IMR-90 (cell line): Measurements from ENCODE around the gene USP36. TPM values are rescaled to one million over a fixed set of nuclear protein-coding genes. Genes with fewer than 3 reads are reported as not detected.

Source experiments
- ATAC-seq: fragments of 200-7000 bp; cut with Tn5 transposase; 2 replicates; pipeline ENCODE4 v1.9.1; 2020; ENCODE audit warnings: low read depth, mild to moderate bottlenecking, moderate library complexity
- BruUV-seq: library from RNA; stranded (reverse); fragments of 400-500 nt; replicated peaks from 2 replicates; lab custom pipeline; 2021; lab: Mats Ljungman, UMichigan
- CTCF ChIA-PET: fragments of 300-600 bp; formaldehyde crosslinking; extraction: SDS; loops from one replicate; lab custom pipeline; 2021; ENCODE audit warnings: antibody characterized with exemption; lab: Yijun Ruan, JAX
- POLR2A ChIA-PET: fragments of 300-600 bp; sonication (Branson Sonifier 250); formaldehyde crosslinking; loops from one replicate; lab custom pipeline; 2022; ENCODE audit warnings: antibody characterized with exemption; ENCODE audit not compliant: unreplicated experiment; lab: Charles Lee
- DNase-seq: peaks from one replicate; pipeline ENCODE4 v3.0.0; 2013
- H2AFZ ChIP-seq: replicated peaks from 2 replicates; pipeline ENCODE3; 2013; ENCODE audit warnings: low read length, mild to moderate bottlenecking; ENCODE audit not compliant: poor library complexity
- H2AK5ac ChIP-seq: 2 replicates; pipeline ENCODE4 v1.6.1; 2013; ENCODE audit warnings: low read depth, low read length, inconsistent platforms
- H2AK9ac ChIP-seq: replicated peaks from 2 replicates; pipeline ENCODE3; 2013; ENCODE audit warnings: mild to moderate bottlenecking, low read depth, low read length, moderate library complexity; ENCODE audit not compliant: poor library complexity
- H2BK120ac ChIP-seq: 2 replicates; pipeline ENCODE4 v1.6.1; 2013; ENCODE audit warnings: low read depth, low read length, inconsistent platforms
- H2BK15ac ChIP-seq: 3 replicates; pipeline ENCODE4 v1.6.1; 2013; ENCODE audit warnings: low read depth, low read length, inconsistent platforms
- H2BK20ac ChIP-seq: 2 replicates; pipeline ENCODE4 v1.6.1; 2013; ENCODE audit warnings: low read depth, mild to moderate bottlenecking, inconsistent platforms, low read length, moderate library complexity
- H2BK5ac ChIP-seq: 2 replicates; pipeline ENCODE4 v1.6.1; 2013; ENCODE audit warnings: mild to moderate bottlenecking, low read depth, low read length, inconsistent platforms; ENCODE audit not compliant: poor library complexity, severe bottlenecking
- H3K14ac ChIP-seq: replicated peaks from 2 replicates; pipeline ENCODE4 v1.6.1; 2013; ENCODE audit warnings: low read depth, low read length, inconsistent platforms
- H3K18ac ChIP-seq: 2 replicates; pipeline ENCODE4 v1.6.1; 2013; ENCODE audit warnings: low read depth, low read length, control low read depth
- H3K23ac ChIP-seq: 2 replicates; pipeline ENCODE4 v1.6.1; 2013; ENCODE audit warnings: low read depth, low read length, inconsistent platforms
- H3K27ac ChIP-seq: 2 replicates; pipeline ENCODE4 v1.5.1; 2013; ENCODE audit warnings: mild to moderate bottlenecking, control low read depth, low read length; ENCODE audit not compliant: insufficient read depth
- H3K27me3 ChIP-seq: 2 replicates; pipeline ENCODE4 v1.6.1; 2013; ENCODE audit warnings: low read length; ENCODE audit not compliant: control insufficient read depth, insufficient read depth
- H3K36me3 ChIP-seq: 2 replicates; pipeline ENCODE4 v1.6.1; 2013; ENCODE audit warnings: low read length, mixed read lengths; ENCODE audit not compliant: control insufficient read depth, insufficient read depth
- H3K4ac ChIP-seq: 2 replicates; pipeline ENCODE4 v1.6.1; 2013; ENCODE audit warnings: low read depth, low read length, inconsistent platforms
- H3K4me1 ChIP-seq: 2 replicates; pipeline ENCODE4 v1.6.1; 2013; ENCODE audit warnings: low read length, mixed read lengths; ENCODE audit not compliant: control insufficient read depth, insufficient read depth
- H3K4me2 ChIP-seq: 2 replicates; pipeline ENCODE4 v1.6.1; 2013; ENCODE audit warnings: low read depth, mild to moderate bottlenecking, control low read depth, low read length, moderate library complexity
- H3K4me3 ChIP-seq: 2 replicates; pipeline ENCODE4 v1.5.1; 2013; ENCODE audit warnings: low read depth, mild to moderate bottlenecking, control low read depth, low read length, moderate library complexity; ENCODE audit not compliant: insufficient read depth
- H3K56ac ChIP-seq: 2 replicates; pipeline ENCODE4 v1.6.1; 2013; ENCODE audit warnings: low read length, inconsistent platforms; ENCODE audit not compliant: insufficient read depth; ENCODE audit errors: extremely low read depth
- H3K79me1 ChIP-seq, 2 experiments: 2 replicates each; pipeline ENCODE4 v1.6.1; 2013; ENCODE audit warnings: low read length in 2 of 2, inconsistent platforms in 1 of 2, low read depth in 1 of 2
- H3K9ac ChIP-seq: 2 replicates; pipeline ENCODE4 v1.6.1; 2013; ENCODE audit warnings: low read depth, low read length, control low read depth
- H3K9me1 ChIP-seq: 2 replicates; pipeline ENCODE4 v1.6.1; 2013; ENCODE audit warnings: low read length, inconsistent platforms; ENCODE audit not compliant: insufficient read depth
- H3K9me3 ChIP-seq: 2 replicates; pipeline ENCODE4 v1.6.1; 2013; ENCODE audit warnings: low read length; ENCODE audit not compliant: control insufficient read depth, insufficient read depth
- H4K20me1 ChIP-seq: 2 replicates; pipeline ENCODE4 v1.6.1; 2013; ENCODE audit warnings: low read length, inconsistent platforms; ENCODE audit not compliant: insufficient read depth
- H4K5ac ChIP-seq: 2 replicates; pipeline ENCODE4 v1.6.1; 2013; ENCODE audit warnings: mild to moderate bottlenecking, low read depth, low read length, control low read depth
- H4K8ac ChIP-seq, 2 experiments: 2 replicates each; pipeline ENCODE4 v1.6.1; 2013; ENCODE audit warnings: low read depth in 2 of 2, low read length in 2 of 2, control low read depth in 1 of 2, inconsistent platforms in 1 of 2
- H4K91ac ChIP-seq: 2 replicates; pipeline ENCODE4 v1.6.1; 2013; ENCODE audit warnings: low read depth, low read length, inconsistent platforms; ENCODE audit not compliant: insufficient read depth
- BHLHE40 ChIP-seq: fragments of 150-350 bp; IDR thresholded peaks from 2 replicates; pipeline ENCODE4 v1.6.1; 2016; ENCODE audit warnings: mild to moderate bottlenecking, low read depth, low read length
- RAD21 ChIP-seq: IDR thresholded peaks from 2 replicates; pipeline ENCODE4 v1.6.1; 2012; ENCODE audit warnings: low read length, improper control_type of control experiment
- RFX5 ChIP-seq: IDR thresholded peaks from 2 replicates; pipeline ENCODE4 v1.8.0; 2012; ENCODE audit warnings: low read depth, mild to moderate bottlenecking, low read length, moderate library complexity
- WGBS, 2 experiments: methylation state at CpG; one replicate each; pipeline versions ENCODE4 v1.1.5 to v1.1.7; 2013; ENCODE audit warnings: missing lambda C conversion rate in 2 of 2; ENCODE audit not compliant: insufficient read length in 1 of 2; ENCODE audit errors: extremely low coverage in 2 of 2; 5-methylcytosine and 5-hydroxymethylcytosine counted together
- dilution Hi-C: fragments of 300-500 bp; cut with HindIII; formaldehyde crosslinking; loops from one replicate; pipeline ENCODE4 v1.14.3; 2018; ENCODE audit warnings: low sequenced_read_pairs; ENCODE audit not compliant: unreplicated experiment
- in situ Hi-C: fragments of 300-500 bp; cut with MboI; formaldehyde crosslinking; loops from 3 replicates; pipeline ENCODE4 v1.14.3; 2019; ENCODE audit warnings: low sequenced_read_pairs, inconsistent platforms, mixed read lengths
- intact Hi-C: fragments of 100-400 bp; cut with micrococcal nuclease; formaldehyde crosslinking; loops from 2 replicates; pipeline ENCODE4 v1.10.0; 2022
- polyA plus RNA-seq, 3 experiments: library from polyadenylated mRNA; depleted of rRNA; stranded (reverse); fragments of >200 nt; gene quantifications; 2 replicates each; pipeline ENCODE4 v1.2.3, GENCODE V29; 2012; ENCODE audit warnings: low replicate concordance in 1 of 3
- total RNA-seq: library from RNA; depleted of rRNA; stranded (reverse); fragments of >200 nt; gene quantifications from 2 replicates; pipeline ENCODE4 v1.2.3, GENCODE V29; 2012

USP36 gene
- total and polyA plus RNA-seq, 2 of the 4 experiments (the other 2 are of a cell fraction): 30.6 to 38.3 TPM

GRCh38 chr17:78785011-78785662 is 55.5 kb downstream of the USP36 start:
- Histone ChIP-seq H3K9me3 (no peaks in the 10 kb centered on the region), H3K9me1 (peaks cover 18% of the 10 kb centered on the region), H3K18ac (no peak overlapping the region), H3K4me1 (peaks cover 7% of the 10 kb centered on the region), H4K91ac (no peak overlapping the region), H2AK9ac (no peak overlapping the region), H3K4ac (no peak overlapping the region), H3K4me3 (no peak overlapping the region), H3K27me3 (no peaks in the 10 kb centered on the region), H3K9ac (no peak overlapping the region), H2BK15ac (no peak overlapping the region), H3K36me3 (no peaks in the 10 kb centered on the region), H4K5ac (no peak overlapping the region), H3K79me1 (peaks cover 7 to 22% of the 10 kb centered on the region in 2 experiments), H3K14ac (no peak overlapping the region), H3K4me2 (no peak overlapping the region), H3K23ac (no peak overlapping the region), H4K20me1 (peaks cover 9% of the 10 kb centered on the region; the same call in 1 of the 2 replicates), H2BK120ac (no peak overlapping the region), H4K8ac (no peak overlapping the region), H2AK5ac (no peak overlapping the region), H2AFZ (no peak overlapping the region), H2BK5ac (no peak overlapping the region), H2BK20ac (no peak overlapping the region), H3K56ac (no peak overlapping the region), H3K27ac (no peak overlapping the region)
- DNase-seq (no peak), ATAC-seq (no peak)
- intact Hi-C loops (no loop called here), in situ Hi-C loops (no loop called here), dilution Hi-C loops (no loop called here)
- WGBS, 2 experiments: 91% methylated on average over 6 of the region's 12 CpGs; no CpG with 5 or more reads in 1 of the 2 experiments
- ChIA-PET POLR2A (no interaction called here), CTCF (no interaction called here)
- no TSS peak for BruUV-seq
- TF ChIP-seq BHLHE40: no peak
- no peak for TF ChIP-seq RAD21
- no peak for TF ChIP-seq RFX5
